ENCODE results near the gene SLC39A3. TPM values are rescaled to one million over a fixed set of nuclear protein-coding genes. Genes with fewer than 3 reads are reported as not detected.

The SLC39A3 gene
- total RNA-seq, 1 donor from 2014 or later: 33.1 TPM

- no peaks in the 10 kb centered on the region for H3K9me3 Mint-ChIP-seq
Measured at GRCh38 chr19:2722541-2723344, 17.1 kb downstream of the SLC39A3 start.

GRCh38 chr19:2721570-2722540 lies 18.0 kb downstream of the SLC39A3 start:
- no peak for TF ChIP-seq CTCF (conservative IDR thresholded peaks at IDR 0.05)
- DNase-seq (ENCODE audit: extremely low spot score, unreplicated experiment): no peak
- no peaks in the 10 kb centered on the region for H3K9me3 Mint-ChIP-seq
- H3K4me3 Mint-ChIP-seq: peak overlapping the region; percentile 80
- no peaks in the 10 kb centered on the region for H3K36me3 Mint-ChIP-seq
- H3K27ac Mint-ChIP-seq: no peak overlapping the region
- peaks cover 4% of the 10 kb centered on the region for H3K4me1 Mint-ChIP-seq (ENCODE audit: unreplicated experiment)
- peaks cover 28% of the 10 kb centered on the region for H3K27me3 Mint-ChIP-seq

More at GRCh38 chr19:2722541-2723344, 17.1 kb downstream of the SLC39A3 start:
- no peak for DNase-seq (ENCODE audit: extremely low spot score, unreplicated experiment)
- TF ChIP-seq CTCF (conservative IDR thresholded peaks at IDR 0.05): no peak
- H3K27ac Mint-ChIP-seq: no peak overlapping the region
- H3K27me3 Mint-ChIP-seq: peaks cover 37% of the 10 kb centered on the region
- H3K36me3 Mint-ChIP-seq: no peaks in the 10 kb centered on the region
- H3K4me3 Mint-ChIP-seq: peak overlapping the region; percentile 52
- H3K4me1 Mint-ChIP-seq (ENCODE audit: unreplicated experiment): peaks cover 4% of the 10 kb centered on the region

GRCh38 chr19:2720777-2721569 lies 18.8 kb downstream of the SLC39A3 start, which contains the start of gene DIRAS1:
Gene DIRAS1, minus strand, starts transcription at chr19:2721372. Its CDS starts 3,566 bp downstream, at chr19:2717806.
- peaks cover under 1% of the 10 kb centered on the region for H3K36me3 Mint-ChIP-seq
- no peak within 1 kb of the TSS for H3K27ac Mint-ChIP-seq
- H3K4me3 Mint-ChIP-seq: peak within 1 kb of the TSS; percentile 85
- TF ChIP-seq CTCF (conservative IDR thresholded peaks at IDR 0.05): no peak
- H3K9me3 Mint-ChIP-seq: peaks cover under 1% of the 10 kb centered on the region
- peak; percentile 71 for DNase-seq (ENCODE audit: extremely low spot score, unreplicated experiment)
- peaks cover 4% of the 10 kb centered on the region for H3K4me1 Mint-ChIP-seq (ENCODE audit: unreplicated experiment)
- H3K27me3 Mint-ChIP-seq: peaks cover 23% of the 10 kb centered on the region

GRCh38 chr19:2719920-2720776 lies 19.7 kb downstream of the SLC39A3 start:
- H3K4me1 Mint-ChIP-seq (ENCODE audit: unreplicated experiment): peaks cover 4% of the 10 kb centered on the region
- TF ChIP-seq CTCF (conservative IDR thresholded peaks at IDR 0.05): peak; percentile 57
- no peak for DNase-seq (ENCODE audit: extremely low spot score, unreplicated experiment)
- peaks cover 5% of the 10 kb centered on the region for H3K9me3 Mint-ChIP-seq
- peak overlapping the region; percentile 85 for H3K4me3 Mint-ChIP-seq
- H3K27me3 Mint-ChIP-seq: peaks cover 24% of the 10 kb centered on the region
- peak overlapping the region; percentile 76 for H3K27ac Mint-ChIP-seq
- H3K36me3 Mint-ChIP-seq: peaks cover 6% of the 10 kb centered on the region

All from type B pancreatic cell (in vitro differentiated cells).